ENCODE data around the gene C16orf82.

DNA sequence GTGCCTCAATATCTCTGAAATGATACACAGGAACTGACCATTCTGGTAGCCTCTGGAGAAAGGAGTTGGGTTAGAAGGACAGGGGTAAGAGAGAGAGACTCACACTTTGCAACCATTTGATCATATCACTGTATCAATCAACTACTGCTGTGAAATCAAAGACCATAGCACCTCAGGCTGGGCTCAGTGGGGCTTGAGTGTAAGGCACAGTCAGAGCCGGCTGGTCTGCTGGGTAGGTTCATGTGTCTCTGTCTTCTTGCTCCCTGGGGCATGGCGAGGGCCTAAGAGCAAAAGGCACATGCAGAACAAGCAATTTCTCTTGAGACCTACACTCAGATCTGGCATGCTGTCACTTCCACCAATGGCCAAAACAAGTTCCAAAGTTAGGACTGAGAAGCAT lies 46.7 kb upstream of the C16orf82 start:
- TF ChIP-seq, protein P1, sequence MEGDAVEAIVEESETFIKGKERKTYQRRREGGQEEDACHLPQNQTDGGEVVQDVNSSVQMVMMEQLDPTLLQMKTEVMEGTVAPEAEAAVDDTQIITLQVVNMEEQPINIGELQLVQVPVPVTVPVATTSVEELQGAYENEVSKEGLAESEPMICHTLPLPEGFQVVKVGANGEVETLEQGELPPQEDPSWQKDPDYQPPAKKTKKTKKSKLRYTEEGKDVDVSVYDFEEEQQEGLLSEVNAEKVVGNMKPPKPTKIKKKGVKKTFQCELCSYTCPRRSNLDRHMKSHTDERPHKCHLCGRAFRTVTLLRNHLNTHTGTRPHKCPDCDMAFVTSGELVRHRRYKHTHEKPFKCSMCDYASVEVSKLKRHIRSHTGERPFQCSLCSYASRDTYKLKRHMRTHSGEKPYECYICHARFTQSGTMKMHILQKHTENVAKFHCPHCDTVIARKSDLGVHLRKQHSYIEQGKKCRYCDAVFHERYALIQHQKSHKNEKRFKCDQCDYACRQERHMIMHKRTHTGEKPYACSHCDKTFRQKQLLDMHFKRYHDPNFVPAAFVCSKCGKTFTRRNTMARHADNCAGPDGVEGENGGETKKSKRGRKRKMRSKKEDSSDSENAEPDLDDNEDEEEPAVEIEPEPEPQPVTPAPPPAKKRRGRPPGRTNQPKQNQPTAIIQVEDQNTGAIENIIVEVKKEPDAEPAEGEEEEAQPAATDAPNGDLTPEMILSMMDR (IDR thresholded peaks at IDR 0.05 in 4 of 5, conservative IDR thresholded peaks at IDR 0.05 in 1 of 5), result no peak
- no peak for TF ChIP-seq POLR2A (IDR thresholded peaks at IDR 0.05)

All from gastrocnemius medialis (tissue), 4 donors.